Measurements from ENCODE around the gene SIAH2. TPM values are rescaled to one million over a fixed set of nuclear protein-coding genes. Genes with fewer than 3 reads are reported as not detected.

SIAH2 gene
- total RNA-seq, 4 donors from 2014 or later: 21.4 to 42.6 (median 32.9) TPM

- Histone ChIP-seq H3K9me3 (no peaks in the 10 kb centered on the region), H3K27me3 (no peaks in the 10 kb centered on the region), H3K4me3 (peak overlapping the region in 2 of 4 donors; percentile 73 to 94), H3K27ac (peak overlapping the region in 2 of 4 donors; percentile 98 to 100), H3K4me1 (peaks cover 0 to 23% (median 6%) of the 10 kb centered on the region in 4 donors), H3K36me3 (peaks cover 0 to 4% (median 0%) of the 10 kb centered on the region in 3 donors)
- TF ChIP-seq, protein P1, sequence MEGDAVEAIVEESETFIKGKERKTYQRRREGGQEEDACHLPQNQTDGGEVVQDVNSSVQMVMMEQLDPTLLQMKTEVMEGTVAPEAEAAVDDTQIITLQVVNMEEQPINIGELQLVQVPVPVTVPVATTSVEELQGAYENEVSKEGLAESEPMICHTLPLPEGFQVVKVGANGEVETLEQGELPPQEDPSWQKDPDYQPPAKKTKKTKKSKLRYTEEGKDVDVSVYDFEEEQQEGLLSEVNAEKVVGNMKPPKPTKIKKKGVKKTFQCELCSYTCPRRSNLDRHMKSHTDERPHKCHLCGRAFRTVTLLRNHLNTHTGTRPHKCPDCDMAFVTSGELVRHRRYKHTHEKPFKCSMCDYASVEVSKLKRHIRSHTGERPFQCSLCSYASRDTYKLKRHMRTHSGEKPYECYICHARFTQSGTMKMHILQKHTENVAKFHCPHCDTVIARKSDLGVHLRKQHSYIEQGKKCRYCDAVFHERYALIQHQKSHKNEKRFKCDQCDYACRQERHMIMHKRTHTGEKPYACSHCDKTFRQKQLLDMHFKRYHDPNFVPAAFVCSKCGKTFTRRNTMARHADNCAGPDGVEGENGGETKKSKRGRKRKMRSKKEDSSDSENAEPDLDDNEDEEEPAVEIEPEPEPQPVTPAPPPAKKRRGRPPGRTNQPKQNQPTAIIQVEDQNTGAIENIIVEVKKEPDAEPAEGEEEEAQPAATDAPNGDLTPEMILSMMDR (IDR thresholded peaks at IDR 0.05): no peak
- no peak for TF ChIP-seq POLR2A (IDR thresholded peaks at IDR 0.05)
- DNase-seq: no peak
These were observed 1.6 kb upstream of the SIAH2 start for GRCh38 chr3:150764566-150764965.

DNA sequence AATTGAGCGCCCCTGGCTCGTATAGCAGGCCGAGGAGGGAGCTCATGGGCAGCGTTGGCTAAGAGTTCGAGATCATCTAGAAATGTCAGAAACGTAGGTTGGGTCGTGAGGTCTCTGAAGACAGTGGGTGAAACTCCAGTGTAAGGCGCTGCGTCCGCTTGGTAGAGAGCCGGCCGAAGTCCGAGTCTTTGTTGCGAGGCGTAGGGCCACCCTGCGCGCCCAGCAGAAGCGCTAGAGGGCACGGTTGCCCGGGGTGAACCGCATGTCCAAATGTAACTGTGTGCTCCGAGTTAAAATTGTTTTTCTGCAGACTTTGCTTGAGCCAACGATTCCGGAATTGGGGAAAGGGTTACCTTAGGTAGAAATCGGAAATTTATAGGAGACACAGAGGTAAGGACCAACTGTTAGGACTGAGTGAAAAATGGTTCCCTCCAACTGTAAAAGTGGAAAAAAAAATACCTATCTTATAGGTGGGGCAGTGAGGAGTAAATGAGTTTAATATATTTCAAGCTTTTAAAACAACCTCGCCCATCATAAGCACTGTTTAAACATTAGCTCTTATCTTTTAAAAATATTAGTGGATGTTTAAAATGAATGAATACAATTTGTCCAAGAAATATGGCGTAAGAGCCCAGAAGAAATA is 993 bp upstream of the SIAH2 start:
- TF ChIP-seq, protein P1 (IDR thresholded peaks at IDR 0.05): peak in 4 of 6 experiments; percentile 39 to 66 (median 56)
- TF ChIP-seq POLR2A (IDR thresholded peaks at IDR 0.05): peak in 1 of 2 donors; percentile 4
- DNase-seq: peak; percentile 66 to 89 (median 86)
- Histone ChIP-seq H3K4me3 (peak overlapping the region; percentile 73 to 94 (median 80)), H3K27me3 (no peaks in the 10 kb centered on the region), H3K9me3 (no peaks in the 10 kb centered on the region), H3K27ac (peak overlapping the region; percentile 93 to 100 (median 96)), H3K4me1 (peaks cover 0 to 25% (median 7%) of the 10 kb centered on the region in 4 donors), H3K36me3 (peaks cover 0 to 4% (median 0%) of the 10 kb centered on the region in 3 donors)

DNA sequence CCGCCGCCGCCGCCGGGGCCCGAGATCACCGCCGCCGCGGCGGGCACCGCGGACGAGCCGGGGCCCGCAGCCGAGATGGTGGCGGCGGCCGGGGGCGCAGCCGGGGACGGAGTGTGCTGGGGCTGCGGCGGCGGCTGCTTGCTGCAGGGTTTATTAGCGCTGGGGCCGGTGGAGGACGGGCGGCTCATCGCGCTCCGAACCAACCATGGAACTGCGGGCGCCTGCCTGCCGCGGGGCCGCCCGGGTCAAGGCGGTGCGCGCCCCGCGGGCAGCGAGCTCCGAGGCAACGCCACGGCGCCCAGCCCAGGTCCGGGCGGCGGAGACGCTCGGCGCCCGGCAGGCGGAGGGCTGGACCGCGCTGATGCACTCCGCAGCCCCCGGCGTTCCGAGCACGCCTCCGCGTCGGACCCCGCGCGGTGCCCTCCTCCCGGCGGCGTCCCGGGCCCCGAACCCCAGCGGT is 277 bp downstream of the SIAH2 start:
- H3K27ac ChIP-seq: peak overlapping the region; percentile 93 to 100 (median 96)
- peaks cover 0 to 4% (median 0%) of the 10 kb centered on the region in 3 donors for H3K36me3 ChIP-seq
- TF ChIP-seq, protein P1 (IDR thresholded peaks at IDR 0.05): peak in 1 of 6 experiments; percentile 16
- no peak for TF ChIP-seq POLR2A (IDR thresholded peaks at IDR 0.05)
- no peaks in the 10 kb centered on the region for H3K27me3 ChIP-seq
- no peaks in the 10 kb centered on the region for H3K9me3 ChIP-seq
- DNase-seq: no peak
- H3K4me1 ChIP-seq: peaks cover 0 to 26% (median 7%) of the 10 kb centered on the region in 4 donors
- peak overlapping the region; percentile 73 to 94 (median 80) for H3K4me3 ChIP-seq

GRCh38 chr3:150761831-150762661 is 923 bp downstream of the SIAH2 start:
- peak; percentile 53 to 76 (median 73) for DNase-seq
- Histone ChIP-seq H3K4me1 (peaks cover 0 to 32% (median 7%) of the 10 kb centered on the region in 4 donors), H3K27me3 (no peaks in the 10 kb centered on the region), H3K9me3 (no peaks in the 10 kb centered on the region), H3K27ac (peak overlapping the region; percentile 93 to 100 (median 96)), H3K36me3 (peaks cover 0 to 4% (median 0%) of the 10 kb centered on the region in 3 donors), H3K4me3 (peak overlapping the region; percentile 73 to 94 (median 80))
- TF ChIP-seq, protein P1 (IDR thresholded peaks at IDR 0.05): no peak
- peak; percentile 14 to 51 for TF ChIP-seq POLR2A (IDR thresholded peaks at IDR 0.05)

DNA sequence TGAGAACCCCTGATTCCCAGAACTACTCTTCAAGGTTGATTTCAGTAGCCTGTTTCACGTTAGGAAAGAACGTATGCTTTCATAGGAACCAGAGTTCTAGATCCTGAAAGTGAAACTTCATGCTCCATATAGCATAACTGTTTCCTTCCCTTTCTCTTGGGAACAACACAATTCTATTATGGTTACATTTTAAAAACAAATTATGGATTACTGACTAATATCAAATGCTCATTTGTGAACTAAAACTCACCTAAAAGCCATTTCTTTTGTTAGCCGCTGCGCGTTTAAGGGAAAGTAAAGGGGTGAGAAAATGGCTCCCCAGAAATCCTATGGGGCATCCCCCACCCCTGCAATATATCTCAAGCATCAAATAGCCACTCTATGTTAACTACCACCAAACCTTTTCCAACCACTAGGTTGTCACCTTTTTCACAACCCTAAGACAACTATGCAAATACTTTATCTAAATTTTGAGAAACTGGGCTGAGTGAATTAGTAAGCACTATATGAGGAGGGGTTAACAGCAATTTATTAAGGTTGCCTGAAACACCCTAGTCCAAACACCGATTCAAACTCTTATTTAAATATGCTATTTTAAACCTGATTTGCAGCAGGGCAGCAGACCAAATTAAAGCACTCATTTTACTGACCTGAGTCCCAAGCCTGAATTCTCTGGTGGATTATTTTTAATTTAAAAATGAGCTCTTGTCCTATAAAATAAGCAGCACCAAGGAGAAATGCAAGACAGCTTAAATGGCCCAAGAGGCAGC is 2.4 kb downstream of the SIAH2 start:
- Histone ChIP-seq H3K27me3 (no peaks in the 10 kb centered on the region), H3K9me3 (no peaks in the 10 kb centered on the region), H3K27ac (peak overlapping the region; percentile 3 to 100 (median 66)), H3K4me3 (peak overlapping the region; percentile 73 to 94 (median 80)), H3K36me3 (peaks cover 0 to 4% (median 0%) of the 10 kb centered on the region in 3 donors), H3K4me1 (peaks cover 0 to 47% (median 4%) of the 10 kb centered on the region in 4 donors)
- no peak for DNase-seq
- TF ChIP-seq POLR2A (IDR thresholded peaks at IDR 0.05): no peak
- TF ChIP-seq, protein P1 (IDR thresholded peaks at IDR 0.05): no peak

All from Peyer's patch (tissue), 4 donors.